Measurements from ENCODE around the gene SMS.

The SMS gene

DNA sequence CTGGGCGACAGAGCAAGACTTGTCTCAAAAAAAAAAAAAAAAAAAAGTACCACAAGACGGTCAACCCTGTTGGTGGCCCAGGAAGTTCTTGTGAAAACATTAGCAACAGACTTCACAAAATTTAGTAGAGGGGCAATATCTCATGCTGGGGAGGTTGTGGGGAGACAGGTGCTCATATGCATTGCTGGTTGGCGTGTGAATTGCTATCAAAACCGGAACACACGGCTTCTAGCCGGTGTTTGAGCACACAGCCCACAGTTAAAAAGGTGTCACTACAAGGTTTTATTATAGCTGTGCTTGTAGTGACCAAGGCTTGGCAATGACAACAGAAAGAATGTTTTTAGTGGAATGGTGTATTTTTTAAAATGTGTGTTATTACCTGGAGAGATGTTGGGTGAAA is 41.8 kb downstream of the SMS start:
- Histone ChIP-seq H3K36me3 (ENCODE audit: control insufficient read depth in 1 of 2, insufficient read depth in 2 of 2, low read length in 2 of 2) (peaks cover 4 to 5% of the 10 kb centered on the region in 2 donors), H3K4me1 (ENCODE audit: control insufficient read depth in 1 of 2, insufficient read depth in 2 of 2, low read length in 2 of 2) (peaks cover 0 to 5% of the 10 kb centered on the region in 2 donors), H3K9me3 (ENCODE audit: control insufficient read depth in 1 of 2, low read length in 2 of 2) (no peaks in the 10 kb centered on the region), H3K4me3 (ENCODE audit: low read depth in 1 of 2, low read length in 2 of 2) (no peak overlapping the region), H3K27ac (ENCODE audit: low read length) (no peak overlapping the region), H3K27me3 (ENCODE audit: low read depth, low read length) (no peaks in the 10 kb centered on the region)

DNA sequence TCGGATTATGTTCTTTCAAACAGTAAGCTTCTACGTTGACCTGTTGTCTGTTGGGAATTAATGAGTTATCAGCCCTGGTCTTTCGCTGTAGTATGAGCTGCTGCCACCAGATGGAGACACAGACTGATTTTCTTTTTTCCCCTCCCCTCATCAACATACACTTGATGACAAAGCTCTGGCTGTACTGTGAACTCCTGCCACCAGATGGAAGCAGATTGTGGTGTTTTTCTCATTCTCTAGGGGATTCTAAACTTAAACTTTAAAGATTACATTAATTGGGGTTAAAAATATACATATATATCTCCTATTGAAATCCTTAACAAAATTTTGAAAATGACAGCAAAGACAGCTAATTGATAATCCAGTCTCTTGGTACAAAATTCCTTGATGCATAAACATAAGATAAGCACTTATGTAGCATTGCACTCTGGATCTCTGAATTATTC is 44.8 kb downstream of the SMS start:
- Histone ChIP-seq H3K4me3 (ENCODE audit: low read depth in 1 of 2, low read length in 2 of 2) (no peak overlapping the region), H3K4me1 (ENCODE audit: control insufficient read depth in 1 of 2, insufficient read depth in 2 of 2, low read length in 2 of 2) (peaks cover 0 to 5% of the 10 kb centered on the region in 2 donors), H3K27me3 (ENCODE audit: low read depth, low read length) (no peaks in the 10 kb centered on the region), H3K9me3 (ENCODE audit: control insufficient read depth in 1 of 2, low read length in 2 of 2) (no peaks in the 10 kb centered on the region), H3K36me3 (ENCODE audit: control insufficient read depth in 1 of 2, insufficient read depth in 2 of 2, low read length in 2 of 2) (peaks cover 0 to 13% of the 10 kb centered on the region in 2 donors), H3K27ac (ENCODE audit: low read length) (no peak overlapping the region)

DNA sequence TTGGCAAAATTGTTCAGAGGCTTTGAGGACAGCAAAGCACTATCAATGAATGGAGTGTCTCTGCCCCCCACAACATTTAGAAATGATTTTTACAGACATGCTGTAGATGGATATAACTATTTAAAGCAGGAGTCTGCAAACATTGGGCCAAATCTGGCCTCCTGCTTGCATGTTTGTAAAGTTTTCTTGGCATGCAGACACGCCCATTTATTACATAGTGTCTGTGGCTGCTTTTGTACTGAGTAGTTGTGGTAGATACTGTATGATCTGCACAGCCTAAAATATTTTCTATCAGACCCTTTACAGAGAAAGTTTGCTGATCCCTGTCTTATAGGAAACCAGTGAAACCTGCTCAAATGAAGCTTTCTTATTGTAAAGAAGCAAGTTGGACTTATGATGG is 46.1 kb downstream of the SMS start:
- H3K36me3 ChIP-seq (ENCODE audit: control insufficient read depth in 1 of 2, insufficient read depth in 2 of 2, low read length in 2 of 2): peaks cover 0 to 13% of the 10 kb centered on the region in 2 donors

DNA sequence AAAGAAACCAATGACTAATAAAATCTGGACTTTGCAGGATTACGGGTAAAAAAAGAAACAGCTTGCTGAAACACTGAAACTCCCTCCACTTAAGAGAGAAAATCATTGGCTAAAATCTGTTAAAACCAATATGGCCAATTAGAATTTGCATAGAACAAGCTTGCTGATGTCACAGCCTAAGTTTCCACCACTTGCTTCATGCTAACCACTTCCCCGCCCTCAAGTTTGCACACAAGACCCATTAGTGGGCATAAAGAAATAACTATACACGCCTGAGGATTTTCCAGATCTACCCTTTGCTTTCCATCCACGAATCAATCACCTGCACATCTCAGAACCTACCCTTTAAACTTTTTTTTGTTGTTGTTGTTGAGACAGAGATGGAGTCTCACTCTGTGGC is 48.9 kb downstream of the SMS start:
- peaks cover 0 to 5% of the 10 kb centered on the region in 2 donors for H3K4me1 ChIP-seq (ENCODE audit: control insufficient read depth in 1 of 2, insufficient read depth in 2 of 2, low read length in 2 of 2)
- peaks cover 0 to 13% of the 10 kb centered on the region in 2 donors for H3K36me3 ChIP-seq (ENCODE audit: control insufficient read depth in 1 of 2, insufficient read depth in 2 of 2, low read length in 2 of 2)
- no peak overlapping the region for H3K27ac ChIP-seq (ENCODE audit: low read length)
- H3K4me3 ChIP-seq (ENCODE audit: low read depth in 1 of 2, low read length in 2 of 2): no peak overlapping the region
- H3K9me3 ChIP-seq (ENCODE audit: control insufficient read depth in 1 of 2, low read length in 2 of 2): no peaks in the 10 kb centered on the region
- H3K27me3 ChIP-seq (ENCODE audit: low read depth, low read length): no peaks in the 10 kb centered on the region

More for the DNA sequence above, 46.1 kb downstream of the SMS start:
- Histone ChIP-seq H3K9me3 (ENCODE audit: control insufficient read depth in 1 of 2, low read length in 2 of 2) (no peaks in the 10 kb centered on the region), H3K27me3 (ENCODE audit: low read depth, low read length) (no peaks in the 10 kb centered on the region), H3K27ac (ENCODE audit: low read length) (no peak overlapping the region), H3K4me1 (ENCODE audit: control insufficient read depth in 1 of 2, insufficient read depth in 2 of 2, low read length in 2 of 2) (peaks cover 0 to 5% of the 10 kb centered on the region in 2 donors), H3K4me3 (ENCODE audit: low read depth in 1 of 2, low read length in 2 of 2) (no peak overlapping the region)

DNA sequence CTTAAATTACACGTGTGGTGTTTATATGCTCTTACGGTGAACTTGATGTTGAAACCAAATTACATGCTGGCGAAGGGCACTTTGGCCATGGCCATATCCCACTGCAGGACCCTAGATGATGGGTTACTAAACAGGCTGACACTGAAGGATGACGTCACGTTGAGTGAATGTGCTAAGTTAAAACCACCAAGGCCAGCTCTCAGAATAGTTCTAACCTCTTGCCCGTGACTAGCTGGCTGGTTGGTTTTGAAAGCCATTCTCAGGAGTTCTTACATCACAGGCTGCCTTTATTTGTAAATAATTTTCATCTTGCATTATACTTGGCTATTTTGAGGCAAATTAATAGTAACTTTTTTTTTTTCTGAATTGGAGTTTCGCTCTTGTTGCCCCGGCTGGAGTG is 50.3 kb downstream of the SMS start:
- no peaks in the 10 kb centered on the region for H3K27me3 ChIP-seq (ENCODE audit: low read depth, low read length)
- H3K4me3 ChIP-seq (ENCODE audit: low read depth in 1 of 2, low read length in 2 of 2): no peak overlapping the region
- peaks cover 0 to 9% of the 10 kb centered on the region in 2 donors for H3K36me3 ChIP-seq (ENCODE audit: control insufficient read depth in 1 of 2, insufficient read depth in 2 of 2, low read length in 2 of 2)
- peaks cover 0 to 5% of the 10 kb centered on the region in 2 donors for H3K4me1 ChIP-seq (ENCODE audit: control insufficient read depth in 1 of 2, insufficient read depth in 2 of 2, low read length in 2 of 2)
- no peak overlapping the region for H3K27ac ChIP-seq (ENCODE audit: low read length)
- no peaks in the 10 kb centered on the region for H3K9me3 ChIP-seq (ENCODE audit: control insufficient read depth in 1 of 2, low read length in 2 of 2)

DNA sequence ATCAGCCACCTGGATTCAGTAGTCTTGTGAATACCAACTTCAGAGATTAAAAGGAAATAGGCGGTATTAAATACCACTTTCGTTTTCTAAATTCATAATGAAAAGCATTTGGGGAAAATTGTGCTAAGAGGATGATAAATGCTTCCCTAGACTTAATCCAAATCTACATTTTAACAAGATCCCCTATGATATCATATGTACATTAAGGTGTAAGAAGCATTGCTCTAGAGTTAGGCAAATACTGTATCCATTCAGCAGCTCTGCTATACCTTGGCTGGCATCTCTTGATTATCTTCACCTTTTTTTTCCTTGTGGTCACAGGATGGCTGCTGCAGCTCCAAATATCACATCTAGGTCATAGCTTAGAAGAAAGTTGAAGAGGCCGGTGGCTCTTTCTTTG is 51.0 kb downstream of the SMS start:
- no peak overlapping the region for H3K27ac ChIP-seq (ENCODE audit: low read length)
- no peaks in the 10 kb centered on the region for H3K9me3 ChIP-seq (ENCODE audit: control insufficient read depth in 1 of 2, low read length in 2 of 2)
- H3K27me3 ChIP-seq (ENCODE audit: low read depth, low read length): no peaks in the 10 kb centered on the region
- no peak overlapping the region for H3K4me3 ChIP-seq (ENCODE audit: low read depth in 1 of 2, low read length in 2 of 2)
- H3K4me1 ChIP-seq (ENCODE audit: control insufficient read depth in 1 of 2, insufficient read depth in 2 of 2, low read length in 2 of 2): peaks cover 0 to 2% of the 10 kb centered on the region in 2 donors
- H3K36me3 ChIP-seq (ENCODE audit: control insufficient read depth in 1 of 2, insufficient read depth in 2 of 2, low read length in 2 of 2): peaks cover 0 to 9% of the 10 kb centered on the region in 2 donors

DNA sequence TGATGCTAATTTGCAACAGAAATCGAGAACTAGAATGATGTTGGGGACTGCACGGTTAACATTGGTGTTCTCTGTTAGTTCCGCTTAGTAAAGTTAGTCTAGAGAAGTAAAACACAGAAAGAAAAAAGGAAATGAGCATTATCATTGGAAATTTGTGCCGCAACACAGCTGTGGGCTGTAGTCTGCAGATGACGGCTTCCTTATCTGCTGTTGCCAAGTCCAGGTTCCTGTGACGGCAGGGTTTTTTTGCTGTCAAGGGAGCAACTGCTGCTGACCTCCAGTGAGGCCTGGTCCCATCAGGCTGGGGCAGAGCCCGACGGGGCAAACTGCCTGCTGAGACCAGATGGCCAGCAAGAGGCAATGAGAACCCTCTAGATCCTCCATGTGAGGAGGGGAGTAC is 52.8 kb downstream of the SMS start:
- Histone ChIP-seq H3K27ac (ENCODE audit: low read length) (peak overlapping the region; percentile 51), H3K4me1 (ENCODE audit: control insufficient read depth in 1 of 2, insufficient read depth in 2 of 2, low read length in 2 of 2) (no peaks in the 10 kb centered on the region), H3K27me3 (ENCODE audit: low read depth, low read length) (no peaks in the 10 kb centered on the region), H3K36me3 (ENCODE audit: control insufficient read depth in 1 of 2, insufficient read depth in 2 of 2, low read length in 2 of 2) (peaks cover 0 to 4% of the 10 kb centered on the region in 2 donors), H3K9me3 (ENCODE audit: control insufficient read depth in 1 of 2, low read length in 2 of 2) (no peaks in the 10 kb centered on the region), H3K4me3 (ENCODE audit: low read depth in 1 of 2, low read length in 2 of 2) (no peak overlapping the region)

DNA sequence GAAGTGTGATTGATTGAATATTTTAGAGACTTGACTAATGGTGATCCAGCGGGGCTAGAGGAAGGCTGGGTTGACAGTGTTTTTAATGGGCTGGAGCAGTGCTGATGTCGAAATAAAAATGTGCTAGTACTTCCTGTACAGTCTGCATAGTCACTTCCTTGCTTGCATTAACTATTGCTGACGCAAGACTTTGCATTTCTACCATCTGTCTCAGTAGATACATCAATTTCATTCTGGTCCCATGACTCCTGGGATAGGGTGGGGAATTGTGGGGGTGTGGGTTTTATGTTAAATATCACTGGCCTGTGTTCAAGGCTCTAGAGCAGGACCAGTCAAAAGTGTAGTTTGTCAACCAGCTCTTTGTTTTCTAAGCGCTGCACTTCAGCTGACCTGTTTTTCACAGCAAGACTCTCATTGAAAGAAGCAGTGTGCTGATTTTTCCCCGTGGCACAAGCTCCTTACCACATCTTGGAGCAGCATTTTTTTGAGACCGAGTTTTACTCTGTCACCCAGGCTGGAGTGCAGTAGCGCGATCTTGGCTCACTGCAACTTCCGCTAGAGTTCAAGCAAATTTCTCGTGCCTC is 56.5 kb downstream of the SMS start:
- no peak overlapping the region for H3K4me3 ChIP-seq (ENCODE audit: low read depth in 1 of 2, low read length in 2 of 2)
- H3K27ac ChIP-seq (ENCODE audit: low read length): no peak overlapping the region
- no peaks in the 10 kb centered on the region for H3K4me1 ChIP-seq (ENCODE audit: control insufficient read depth in 1 of 2, insufficient read depth in 2 of 2, low read length in 2 of 2)
- H3K36me3 ChIP-seq (ENCODE audit: control insufficient read depth in 1 of 2, insufficient read depth in 2 of 2, low read length in 2 of 2): no peaks in the 10 kb centered on the region
- no peaks in the 10 kb centered on the region for H3K27me3 ChIP-seq (ENCODE audit: low read depth, low read length)
- H3K9me3 ChIP-seq (ENCODE audit: control insufficient read depth in 1 of 2, low read length in 2 of 2): no peaks in the 10 kb centered on the region

DNA sequence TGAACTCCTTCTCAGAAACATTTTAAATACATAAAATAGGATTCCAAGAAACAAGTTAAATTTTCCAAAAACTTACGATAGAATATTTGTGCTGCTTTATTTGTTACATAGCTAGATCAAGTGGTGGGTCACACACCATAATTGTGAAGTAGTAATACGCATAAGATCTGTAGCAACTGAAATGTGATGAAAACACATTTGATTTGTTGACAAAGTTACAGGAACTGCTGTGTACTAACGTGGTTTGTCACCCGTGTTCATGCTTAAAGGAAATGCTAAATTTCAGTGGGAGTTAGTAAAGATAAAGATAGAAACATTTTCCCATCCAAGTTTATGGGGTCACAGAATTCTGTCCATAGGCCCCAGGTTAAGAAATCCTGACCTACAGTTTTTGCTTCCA is 57.5 kb downstream of the SMS start:
- Histone ChIP-seq H3K4me1 (ENCODE audit: control insufficient read depth in 1 of 2, insufficient read depth in 2 of 2, low read length in 2 of 2) (no peaks in the 10 kb centered on the region), H3K4me3 (ENCODE audit: low read depth in 1 of 2, low read length in 2 of 2) (no peak overlapping the region), H3K9me3 (ENCODE audit: control insufficient read depth in 1 of 2, low read length in 2 of 2) (no peaks in the 10 kb centered on the region), H3K27me3 (ENCODE audit: low read depth, low read length) (no peaks in the 10 kb centered on the region), H3K36me3 (ENCODE audit: control insufficient read depth in 1 of 2, insufficient read depth in 2 of 2, low read length in 2 of 2) (no peaks in the 10 kb centered on the region), H3K27ac (ENCODE audit: low read length) (no peak overlapping the region)

DNA sequence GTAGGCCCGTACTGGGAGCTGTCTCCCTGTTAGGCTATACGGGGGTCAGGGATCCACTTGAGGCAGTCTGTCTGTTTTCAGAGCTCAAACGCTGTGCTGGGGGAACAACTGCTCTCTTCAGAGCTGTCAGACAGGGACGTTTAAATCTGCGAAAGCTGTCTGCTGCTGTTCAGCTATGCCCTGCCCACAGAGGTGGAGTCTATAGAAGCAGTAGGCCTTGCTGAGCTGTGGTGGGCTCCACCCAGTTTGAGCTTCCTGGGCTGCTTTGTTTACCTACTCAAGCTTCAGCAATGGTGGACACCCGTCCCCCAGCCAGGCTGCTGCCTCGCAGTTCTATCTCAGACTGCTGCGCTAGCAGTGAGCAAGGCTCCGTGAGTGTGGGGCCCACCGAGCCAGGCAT is 64.4 kb downstream of the SMS start:
- Histone ChIP-seq H3K4me1 (ENCODE audit: control insufficient read depth in 1 of 2, insufficient read depth in 2 of 2, low read length in 2 of 2) (no peaks in the 10 kb centered on the region), H3K27ac (ENCODE audit: low read length) (no peak overlapping the region), H3K4me3 (ENCODE audit: low read depth in 1 of 2, low read length in 2 of 2) (no peak overlapping the region), H3K36me3 (ENCODE audit: control insufficient read depth in 1 of 2, insufficient read depth in 2 of 2, low read length in 2 of 2) (peaks cover 0 to 3% of the 10 kb centered on the region in 2 donors), H3K27me3 (ENCODE audit: low read depth, low read length) (no peaks in the 10 kb centered on the region), H3K9me3 (ENCODE audit: control insufficient read depth in 1 of 2, low read length in 2 of 2) (no peaks in the 10 kb centered on the region)

DNA sequence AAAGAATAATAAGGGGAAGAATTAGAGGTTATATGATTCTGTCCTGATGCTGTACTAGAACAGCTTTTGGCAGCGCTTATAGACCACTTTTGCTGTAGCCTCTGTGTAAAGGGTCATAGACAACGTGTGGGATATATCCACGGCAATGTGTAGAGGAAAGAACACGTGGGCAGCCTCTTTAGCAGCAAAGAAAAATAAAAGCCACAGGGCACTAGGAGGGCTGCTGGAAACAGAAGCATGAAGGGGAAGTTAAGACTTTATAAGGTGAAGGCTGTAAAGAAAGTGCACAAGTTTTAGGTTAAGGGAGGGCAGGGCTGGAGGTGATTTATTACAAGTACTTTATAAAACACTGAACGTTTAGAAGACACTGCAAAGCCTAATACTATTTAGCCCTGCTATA is 71.5 kb downstream of the SMS start:
- Histone ChIP-seq H3K27me3 (ENCODE audit: low read depth, low read length) (no peaks in the 10 kb centered on the region), H3K4me1 (ENCODE audit: control insufficient read depth in 1 of 2, insufficient read depth in 2 of 2, low read length in 2 of 2) (no peaks in the 10 kb centered on the region), H3K9me3 (ENCODE audit: control insufficient read depth in 1 of 2, low read length in 2 of 2) (no peaks in the 10 kb centered on the region), H3K4me3 (ENCODE audit: low read depth in 1 of 2, low read length in 2 of 2) (no peak overlapping the region), H3K36me3 (ENCODE audit: control insufficient read depth in 1 of 2, insufficient read depth in 2 of 2, low read length in 2 of 2) (peaks cover 0 to 3% of the 10 kb centered on the region in 2 donors), H3K27ac (ENCODE audit: low read length) (no peak overlapping the region)

DNA sequence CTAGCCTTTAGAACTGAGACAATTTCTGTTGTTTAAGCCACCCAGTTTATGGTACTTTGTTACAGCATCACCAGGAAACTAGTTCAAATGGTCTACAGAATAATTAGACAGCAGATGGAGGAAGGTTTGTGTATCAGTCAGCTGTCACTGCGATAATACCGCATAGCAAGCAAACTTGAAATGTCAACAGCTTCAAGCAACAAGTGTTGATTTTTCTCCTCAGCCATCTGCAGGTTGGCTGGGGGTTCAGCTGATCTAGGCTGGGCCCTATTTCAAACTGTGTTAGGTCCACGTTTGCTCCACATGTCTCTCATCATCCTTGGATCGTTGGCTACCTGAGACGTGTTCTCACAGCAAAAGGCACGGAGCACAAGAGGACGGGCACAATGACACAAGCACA is 72.4 kb downstream of the SMS start:
- Histone ChIP-seq H3K27me3 (ENCODE audit: low read depth, low read length) (no peaks in the 10 kb centered on the region), H3K9me3 (ENCODE audit: control insufficient read depth in 1 of 2, low read length in 2 of 2) (no peaks in the 10 kb centered on the region), H3K4me1 (ENCODE audit: control insufficient read depth in 1 of 2, insufficient read depth in 2 of 2, low read length in 2 of 2) (no peaks in the 10 kb centered on the region), H3K27ac (ENCODE audit: low read length) (no peak overlapping the region), H3K4me3 (ENCODE audit: low read depth in 1 of 2, low read length in 2 of 2) (no peak overlapping the region), H3K36me3 (ENCODE audit: control insufficient read depth in 1 of 2, insufficient read depth in 2 of 2, low read length in 2 of 2) (no peaks in the 10 kb centered on the region)
